HepG2 (cell line): ENCODE data around the gene NMNAT3. TPM values are rescaled to one million over a fixed set of nuclear protein-coding genes. Genes with fewer than 3 reads are reported as not detected.

Experiments
- ATAC-seq: fragments of 200-7000 bp; cut with Tn5 transposase; 3 replicates; pipeline ENCODE4 v1.9.1; 2020; ENCODE audit warnings: mild to moderate bottlenecking, moderate library complexity
- BruUV-seq: library from RNA; stranded (reverse); fragments of 400-500 nt; replicated peaks from 2 replicates; lab custom pipeline; 2021; lab: Mats Ljungman, UMichigan
- CTCF ChIA-PET: fragments of 300-600 bp; formaldehyde crosslinking; extraction: SDS; loops from one replicate; lab custom pipeline; 2021; ENCODE audit warnings: low total read pairs, inconsistent platforms, low intra/inter-chr PET ratio; lab: Yijun Ruan, JAX
- POLR2A ChIA-PET: fragments of 350-600 bp; sonication (Branson Sonifier 250); formaldehyde crosslinking; loops from one replicate; lab custom pipeline; 2020; ENCODE audit warnings: antibody characterized with exemption, inconsistent platforms; lab: Yijun Ruan, JAX
- DNase-seq: peaks from one replicate; pipeline ENCODE4 v3.0.0-alpha.2; 2015; ENCODE audit warnings: low spot score
- FAIRE-seq: peaks from 3 replicates; lab custom pipeline; 2011; peaks lifted over from hg19 to GRCh38; lab: Jason Lieb, UNC
- H2AFZ ChIP-seq: one replicate; pipeline ENCODE4 v1.6.1; 2011; ENCODE audit warnings: low read length, inconsistent platforms
- H3K27ac ChIP-seq: fragments of 300-600 bp; 3 replicates; pipeline ENCODE4 v1.8.0; 2011; ENCODE audit warnings: mixed run types, mild to moderate bottlenecking, mixed read lengths, low read length, inconsistent platforms; ENCODE audit not compliant: insufficient read depth; ENCODE audit errors: extremely low read length
- H3K27me3 ChIP-seq, 2 experiments: fragments of 200-600 bp in 1 of 2; 2 replicates in 1 of 2; 3 replicates in 1 of 2; pipeline versions ENCODE4 v1.6.0 to v1.8.0; 2011; ENCODE audit warnings: low read length in 2 of 2, mild to moderate bottlenecking in 2 of 2, moderate library complexity in 2 of 2, inconsistent platforms in 1 of 2; ENCODE audit not compliant: insufficient read depth in 2 of 2, control insufficient read depth in 1 of 2
- H3K36me3 ChIP-seq, 2 experiments: fragments of 200-600 bp in 1 of 2; replicated peaks in 1 of 2; 2 replicates in 1 of 2; 3 replicates in 1 of 2; pipeline versions ENCODE4 v1.5.1 to v1.8.0; 2011; ENCODE audit warnings: low read length in 2 of 2, inconsistent platforms in 1 of 2; ENCODE audit not compliant: insufficient read depth in 2 of 2, control insufficient read depth in 1 of 2
- H3K4me1 ChIP-seq: 2 replicates; pipeline ENCODE4 v1.5.1; 2012; ENCODE audit warnings: low read length, inconsistent platforms; ENCODE audit not compliant: insufficient read depth
- H3K4me2 ChIP-seq: 2 replicates; pipeline ENCODE4 v1.6.0; 2011; ENCODE audit warnings: low read depth, low read length, inconsistent platforms
- H3K4me3 ChIP-seq, 3 experiments: fragments of 200-600 bp in 1 of 3; sonication (generic), shearing (Covaris generic) in 1 of 3; replicated peaks in 1 of 3; 2 replicates each; pipeline ENCODE4 v1.5.1; 2011 to 2016; ENCODE audit warnings: low read length in 3 of 3, inconsistent platforms in 2 of 3, low read depth in 2 of 3, mild to moderate bottlenecking in 2 of 3, control low read depth in 1 of 3, mixed read lengths in 1 of 3; ENCODE audit not compliant: insufficient read depth in 1 of 3
- H3K79me2 ChIP-seq: one replicate; pipeline ENCODE4 v1.6.1; 2011; ENCODE audit warnings: low read length, inconsistent platforms; ENCODE audit not compliant: insufficient read depth
- H3K9ac ChIP-seq: 2 replicates; pipeline ENCODE4 v1.6.0; 2011; ENCODE audit warnings: mild to moderate bottlenecking, low read depth, low read length, inconsistent platforms; ENCODE audit not compliant: insufficient read depth
- H3K9me3 ChIP-seq: 2 replicates; pipeline ENCODE4 v1.5.1; 2012; ENCODE audit warnings: mild to moderate bottlenecking, low read length
- H4K20me1 ChIP-seq: 2 replicates; pipeline ENCODE4 v1.6.0; 2011; ENCODE audit warnings: inconsistent platforms, mild to moderate bottlenecking, low read length, moderate library complexity; ENCODE audit not compliant: insufficient read depth
- CEBPG ChIP-seq: IDR thresholded peaks from 2 replicates; pipeline ENCODE4 v1.6.1; 2016
- E2F1 ChIP-seq: sonication (generic); formaldehyde crosslinking; IDR thresholded peaks from 2 replicates; pipeline ENCODE4 v1.5.0; 2020; ENCODE audit warnings: missing genetic modification reagents
- GATAD2A ChIP-seq: IDR thresholded peaks from 2 replicates; pipeline ENCODE4 v1.6.1; 2016
- KIAA2018 ChIP-seq: sonication (generic); formaldehyde crosslinking; IDR thresholded peaks from 2 replicates; pipeline ENCODE4 v1.5.0; 2020; ENCODE audit warnings: mild to moderate bottlenecking, missing genetic modification reagents, borderline replicate concordance
- KLF15 ChIP-seq: sonication (generic); formaldehyde crosslinking; IDR thresholded peaks from 2 replicates; pipeline ENCODE4 v1.8.1; 2023; ENCODE audit warnings: borderline replicate concordance, mild to moderate bottlenecking, inconsistent platforms, missing genetic modification reagents, mixed read lengths
- MIER3 ChIP-seq: IDR thresholded peaks from 2 replicates; pipeline ENCODE4 v1.6.1; 2016; ENCODE audit warnings: missing compliant biosample characterization, borderline replicate concordance
- MZF1 ChIP-seq: sonication (generic); formaldehyde crosslinking; IDR thresholded peaks from 2 replicates; pipeline ENCODE4 v1.8.1; 2023; ENCODE audit warnings: mild to moderate bottlenecking, missing genetic modification reagents, borderline replicate concordance
- NCOA2 ChIP-seq: sonication (generic); formaldehyde crosslinking; IDR thresholded peaks from 2 replicates; pipeline ENCODE4 v1.8.0; 2022; ENCODE audit warnings: inconsistent platforms
- NR0B2 ChIP-seq: sonication (generic); formaldehyde crosslinking; IDR thresholded peaks from 2 replicates; pipeline ENCODE4 v1.4.0; 2020; ENCODE audit warnings: mild to moderate bottlenecking, missing genetic modification reagents
- POLR2A ChIP-seq, 2 experiments: IDR thresholded peaks; 2 replicates each; pipeline ENCODE4 v1.6.1; 2011; ENCODE audit warnings: low read depth in 2 of 2, low read length in 2 of 2, mild to moderate bottlenecking in 1 of 2, moderate library complexity in 1 of 2; ENCODE audit not compliant: insufficient read depth in 1 of 2
- RBFOX2 ChIP-seq: fragments of 200-400 bp; formaldehyde crosslinking; IDR thresholded peaks from 2 replicates; pipeline ENCODE4 v1.6.1; 2017; ENCODE audit warnings: low read depth, mild to moderate bottlenecking, low read length
- ZFP1 ChIP-seq: IDR thresholded peaks from 2 replicates; pipeline ENCODE4 v1.6.1; 2016
- ZNF121 ChIP-seq: sonication (generic); formaldehyde crosslinking; IDR thresholded peaks from 2 replicates; pipeline ENCODE4 v1.5.0; 2020; ENCODE audit warnings: mild to moderate bottlenecking, missing genetic modification reagents
- WGBS: methylation state at CpG from one replicate; pipeline ENCODE4 v1.1.6; 2017; ENCODE audit warnings: low lambda C conversion rate; 5-methylcytosine and 5-hydroxymethylcytosine counted together
- in situ Hi-C: cut with HindIII; loops from 2 replicates; pipeline ENCODE4 v1.10.0; 2017; ENCODE audit warnings: low pct_unique_long_range_greater_than_20kb; ENCODE audit not compliant: extremely low pct_ligation_motif_present
- intact Hi-C: fragments of 100-400 bp; cut with micrococcal nuclease; formaldehyde crosslinking; loops from one replicate; pipeline ENCODE4 v1.10.0; 2022; ENCODE audit not compliant: unreplicated experiment
- polyA plus RNA-seq, 8 experiments: library from polyadenylated mRNA; depleted of rRNA in 3 of 8; stranded (reverse) in 7 of 8; unstranded in 1 of 8; fragments of >200 nt; fragmentation: Illumina TruSeq in 4 of 8; extraction: Trizol in 4 of 8; gene quantifications; 2 replicates each; pipeline versions ENCODE4 v1.2.1 to v1.2.3, GENCODE V29; 2011 to 2016; ENCODE audit warnings: low read depth in 4 of 8, missing spikeins in 1 of 8, mixed read lengths in 1 of 8; ENCODE audit not compliant: insufficient read depth in 1 of 8
- total RNA-seq, 5 experiments: library from RNA; depleted of rRNA; stranded (reverse); fragments of >200 nt; fragmentation: Illumina TruSeq; extraction: Trizol; gene quantifications; 2 replicates each; pipeline ENCODE4 v1.2.3, GENCODE V29; 2016; ENCODE audit warnings: low read depth in 1 of 5

NMNAT3 gene
- total and polyA plus RNA-seq, 2 of the 13 experiments (the other 11 are each of a cell fraction or from before 2014, with no cell fraction given): 6.1 to 7.0 TPM

GRCh38 chr3:139602003-139602402 is 75.8 kb downstream of the NMNAT3 start (continued):
- no peak for TF ChIP-seq KIAA2018 (CRISPR knock-in tag)
- no peak for TF ChIP-seq CEBPG (CRISPR knock-in tag)
- TF ChIP-seq NCOA2 (CRISPR knock-in tag): no peak
- TF ChIP-seq, all 625 proteins: peak for 0

GRCh38 chr3:139601191-139601961 is 76.4 kb downstream of the NMNAT3 start:
- H3K27me3 ChIP-seq: no peaks in the 10 kb centered on the region
- ChIA-PET CTCF (no interaction called here), POLR2A (no interaction called here)
- H3K27ac ChIP-seq: no peak overlapping the region
- ATAC-seq (no peak), DNase-seq (no peak), FAIRE-seq (no peak)
- WGBS: 44% methylated on average over 5 of the region's 5 CpGs
- no peak overlapping the region for H2AFZ ChIP-seq
- in situ Hi-C loops: no loop called here
- no peaks in the 10 kb centered on the region for H3K9me3 ChIP-seq
- no peaks in the 10 kb centered on the region for H4K20me1 ChIP-seq
- no peak overlapping the region for H3K9ac ChIP-seq
- no peak overlapping the region for H3K4me3 ChIP-seq
- no peak overlapping the region for H3K4me2 ChIP-seq
- BruUV-seq: no TSS peak
- H3K36me3 ChIP-seq: no peaks in the 10 kb centered on the region
- H3K79me2 ChIP-seq: no peaks in the 10 kb centered on the region
- no peaks in the 10 kb centered on the region for H3K4me1 ChIP-seq
- intact Hi-C loops: no loop called here
- TF ChIP-seq NR0B2 (CRISPR knock-in tag) (no peak), KLF15 (no peak), ZNF121 (no peak), E2F1 (CRISPR knock-in tag) (no peak), POLR2A (IDR thresholded peaks at IDR 0.05; ENCODE audit: insufficient read depth in 1 of 2, low read depth in 2 of 2, low read length in 2 of 2) (no peak), MZF1 (CRISPR knock-in tag) (no peak), MIER3 (CRISPR knock-in tag) (no peak), GATAD2A (CRISPR knock-in tag) (no peak), RBFOX2 (no peak), ZFP1 (no peak)
